Measurements from ENCODE around the gene MEX3D. TPM values are rescaled to one million over a fixed set of nuclear protein-coding genes. Genes with fewer than 3 reads are reported as not detected.

Gene MEX3D
- total and polyA plus RNA-seq, 2 donors (not counting 1 experiment from before 2014, with no cell fraction given) = 0.73 to 3.0 TPM

DNA sequence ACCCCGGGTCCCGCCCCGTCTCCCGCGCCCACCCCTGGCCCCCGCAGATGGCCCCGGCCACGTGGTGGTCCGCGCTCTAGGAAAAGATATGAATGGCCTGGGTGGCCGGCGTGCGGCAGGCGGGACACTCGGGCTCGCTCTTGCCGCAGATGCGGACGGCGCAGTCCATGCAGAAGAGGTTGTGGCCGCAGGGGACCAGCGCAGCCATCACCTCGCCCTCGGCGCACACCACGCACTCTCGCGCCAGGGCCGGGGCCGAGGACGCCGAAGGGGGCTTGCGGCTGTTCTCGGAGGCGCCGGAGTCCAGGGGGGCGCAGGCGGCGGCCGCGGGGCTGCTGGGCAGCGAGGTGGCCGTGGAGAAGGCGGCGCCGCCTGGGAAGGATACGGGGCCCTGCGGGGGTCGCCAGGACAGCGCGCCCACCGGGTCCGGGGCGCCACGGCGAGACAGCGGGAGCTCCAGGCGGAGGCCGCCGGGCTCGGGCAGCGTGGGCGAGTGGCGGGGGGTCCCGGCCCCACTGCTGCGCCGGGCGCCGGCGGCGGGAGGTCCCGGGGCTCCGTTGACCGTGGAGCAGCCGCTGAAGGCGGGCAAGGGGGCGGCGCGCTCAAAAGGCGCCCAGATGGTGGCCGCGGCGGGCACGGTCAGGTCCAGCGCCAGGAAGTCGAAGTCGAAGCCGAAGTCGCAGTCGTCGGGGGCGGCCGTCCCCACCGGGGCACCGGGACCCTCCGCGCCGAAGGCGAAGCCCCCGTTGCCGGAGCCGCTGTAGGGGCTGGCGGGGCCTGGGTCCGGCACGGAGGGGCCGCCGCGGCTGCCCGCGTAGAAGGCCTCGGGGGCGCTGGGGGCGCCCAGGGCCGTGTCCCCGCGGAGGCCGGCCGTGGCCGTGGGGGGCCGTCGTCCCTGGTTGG is 12.4 kb downstream of the MEX3D start:
- H3K4me1 ChIP-seq (ENCODE audit: control insufficient read depth in 2 of 2, insufficient read depth in 2 of 2, low read length in 2 of 2) = no peaks in the 10 kb centered on the region
- H4K20me1 ChIP-seq (ENCODE audit: control insufficient read depth, insufficient read depth, low read length, poor library complexity, severe bottlenecking) = no peaks in the 10 kb centered on the region
- no peak overlapping the region for H3K4me3 ChIP-seq (ENCODE audit: control extremely low read depth in 1 of 5, extremely low read depth in 1 of 5, insufficient read depth in 1 of 5, low read depth in 2 of 5, low read length in 4 of 5)
- no peaks in the 10 kb centered on the region for H3K9me3 Mint-ChIP-seq (ENCODE audit: insufficient read depth)
- H3K4me1 Mint-ChIP-seq = no peaks in the 10 kb centered on the region
- TF ChIP-seq EZH2 (IDR thresholded peaks at IDR 0.05; ENCODE audit: borderline replicate concordance, insufficient read depth, low read depth, low read length, poor library complexity, severe bottlenecking) = no peak
- TF ChIP-seq, protein P1, sequence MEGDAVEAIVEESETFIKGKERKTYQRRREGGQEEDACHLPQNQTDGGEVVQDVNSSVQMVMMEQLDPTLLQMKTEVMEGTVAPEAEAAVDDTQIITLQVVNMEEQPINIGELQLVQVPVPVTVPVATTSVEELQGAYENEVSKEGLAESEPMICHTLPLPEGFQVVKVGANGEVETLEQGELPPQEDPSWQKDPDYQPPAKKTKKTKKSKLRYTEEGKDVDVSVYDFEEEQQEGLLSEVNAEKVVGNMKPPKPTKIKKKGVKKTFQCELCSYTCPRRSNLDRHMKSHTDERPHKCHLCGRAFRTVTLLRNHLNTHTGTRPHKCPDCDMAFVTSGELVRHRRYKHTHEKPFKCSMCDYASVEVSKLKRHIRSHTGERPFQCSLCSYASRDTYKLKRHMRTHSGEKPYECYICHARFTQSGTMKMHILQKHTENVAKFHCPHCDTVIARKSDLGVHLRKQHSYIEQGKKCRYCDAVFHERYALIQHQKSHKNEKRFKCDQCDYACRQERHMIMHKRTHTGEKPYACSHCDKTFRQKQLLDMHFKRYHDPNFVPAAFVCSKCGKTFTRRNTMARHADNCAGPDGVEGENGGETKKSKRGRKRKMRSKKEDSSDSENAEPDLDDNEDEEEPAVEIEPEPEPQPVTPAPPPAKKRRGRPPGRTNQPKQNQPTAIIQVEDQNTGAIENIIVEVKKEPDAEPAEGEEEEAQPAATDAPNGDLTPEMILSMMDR (IDR thresholded peaks at IDR 0.05) = no peak
- intact Hi-C loops (cut with micrococcal nuclease) = no loop called here
- H3K27ac ChIP-seq (ENCODE audit: low read length in 2 of 2) = no peak overlapping the region
- H3K9ac ChIP-seq (ENCODE audit: low read length) = no peak overlapping the region
- ATAC-seq (ENCODE audit: low read depth) (no peak), DNase-seq (no peak)
- CTCF ChIA-PET = no interaction called here
- H3K9me3 ChIP-seq (ENCODE audit: control extremely low read depth in 1 of 3, control insufficient read depth in 2 of 3, insufficient read depth in 1 of 3, low read length in 2 of 3) = peaks cover 0 to 8% (median 0%) of the 10 kb centered on the region in 3 donors
- H3K27me3 ChIP-seq (replicated peaks in 1 of 4; ENCODE audit: control extremely low read depth in 1 of 4, control insufficient read depth in 3 of 4, insufficient read depth in 4 of 4, low read length in 3 of 4) = peaks cover 0 to 17% (median 0%) of the 10 kb centered on the region in 4 experiments
- H3K4me2 ChIP-seq (replicated peaks; ENCODE audit: low read depth, low read length, poor library complexity, severe bottlenecking) = no peak overlapping the region
- H3K79me2 ChIP-seq (ENCODE audit: control insufficient read depth, insufficient read depth, low read length) = no peaks in the 10 kb centered on the region
- POLR2A ChIA-PET = no interaction called here
- no peak overlapping the region for H2AFZ ChIP-seq (ENCODE audit: insufficient read depth, low read depth, low read length, poor library complexity, severe bottlenecking)
- no peak overlapping the region for H3K27ac Mint-ChIP-seq
- H3K27me3 Mint-ChIP-seq = peaks cover 10% of the 10 kb centered on the region
- no peaks in the 10 kb centered on the region for H3K36me3 ChIP-seq (replicated peaks in 1 of 2; ENCODE audit: control extremely low read depth in 1 of 2, control insufficient read depth in 1 of 2, extremely low read depth in 1 of 2, insufficient read depth in 2 of 2, low read length in 1 of 2)
- WGBS (ENCODE audit: insufficient coverage) = 98% methylated on average over 108 of the region's 121 CpGs
- H3K4me3 Mint-ChIP-seq = no peak overlapping the region

DNA sequence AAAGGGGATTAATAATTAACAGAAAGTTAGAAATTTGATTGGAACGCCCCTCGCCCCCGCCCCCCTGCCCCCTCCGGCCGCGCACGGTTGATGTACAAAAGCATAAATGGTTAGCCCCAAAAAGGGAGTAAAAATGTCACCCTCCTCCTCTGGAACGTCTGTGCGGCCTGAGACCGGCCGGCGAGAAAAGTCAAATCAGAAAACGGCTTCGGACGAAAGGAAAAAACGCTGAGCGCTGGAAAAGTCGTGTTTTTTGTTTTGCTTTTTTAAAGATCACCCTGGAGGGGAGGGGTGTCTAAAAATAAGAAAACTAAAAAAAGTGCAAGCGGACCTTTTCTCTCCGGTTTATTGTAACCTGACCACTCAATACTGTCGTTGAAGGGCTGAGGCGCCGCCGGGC is 13.2 kb downstream of the MEX3D start:
- DNase-seq (no peak), ATAC-seq (ENCODE audit: low read depth) (no peak)
- H3K27ac ChIP-seq (ENCODE audit: low read length in 2 of 2) = no peak overlapping the region
- H2AFZ ChIP-seq (ENCODE audit: insufficient read depth, low read depth, low read length, poor library complexity, severe bottlenecking) = no peak overlapping the region
- no peak overlapping the region for H3K4me3 ChIP-seq (ENCODE audit: control extremely low read depth in 1 of 5, extremely low read depth in 1 of 5, insufficient read depth in 1 of 5, low read depth in 2 of 5, low read length in 4 of 5)
- H3K36me3 ChIP-seq (replicated peaks in 1 of 2; ENCODE audit: control extremely low read depth in 1 of 2, control insufficient read depth in 1 of 2, extremely low read depth in 1 of 2, insufficient read depth in 2 of 2, low read length in 1 of 2) = no peaks in the 10 kb centered on the region
- TF ChIP-seq EZH2 (IDR thresholded peaks at IDR 0.05; ENCODE audit: borderline replicate concordance, insufficient read depth, low read depth, low read length, poor library complexity, severe bottlenecking) = no peak
- TF ChIP-seq, protein P1 (IDR thresholded peaks at IDR 0.05) = no peak
- ChIA-PET POLR2A (no interaction called here), CTCF (no interaction called here)
- Mint-ChIP-seq H3K27me3 (peaks cover 10% of the 10 kb centered on the region), H3K9me3 (ENCODE audit: insufficient read depth) (no peaks in the 10 kb centered on the region), H3K4me3 (no peak overlapping the region), H3K4me1 (no peaks in the 10 kb centered on the region), H3K27ac (no peak overlapping the region)
- H3K27me3 ChIP-seq (replicated peaks in 1 of 4; ENCODE audit: control extremely low read depth in 1 of 4, control insufficient read depth in 3 of 4, insufficient read depth in 4 of 4, low read length in 3 of 4) = peaks cover 0 to 21% (median 0%) of the 10 kb centered on the region in 4 experiments
- no peaks in the 10 kb centered on the region for H4K20me1 ChIP-seq (ENCODE audit: control insufficient read depth, insufficient read depth, low read length, poor library complexity, severe bottlenecking)
- 94% methylated on average over 14 of the region's 24 CpGs for WGBS (ENCODE audit: insufficient coverage)
- H3K9ac ChIP-seq (ENCODE audit: low read length) = no peak overlapping the region
- intact Hi-C loops (cut with micrococcal nuclease) = no loop called here
- no peaks in the 10 kb centered on the region for H3K4me1 ChIP-seq (ENCODE audit: control insufficient read depth in 2 of 2, insufficient read depth in 2 of 2, low read length in 2 of 2)
- no peak overlapping the region for H3K4me2 ChIP-seq (replicated peaks; ENCODE audit: low read depth, low read length, poor library complexity, severe bottlenecking)
- no peaks in the 10 kb centered on the region for H3K79me2 ChIP-seq (ENCODE audit: control insufficient read depth, insufficient read depth, low read length)
- peaks cover 0 to 12% (median 0%) of the 10 kb centered on the region in 3 donors for H3K9me3 ChIP-seq (ENCODE audit: control extremely low read depth in 1 of 3, control insufficient read depth in 2 of 3, insufficient read depth in 1 of 3, low read length in 2 of 3)
